NCI-H2081 (cell line): ENCODE measurements around the gene MAP7D3.
"Not testable (repeated sequence)": the region's sequence is repeated elsewhere in the genome, so short reads cannot be mapped to it uniquely, and the experiment has no call there.

Experiments
- DNase-seq, 2 experiments: peaks; one replicate each; lab custom pipeline; 2025; lab: John Stamatoyannopoulos, UW

MAP7D3 gene

DNA sequence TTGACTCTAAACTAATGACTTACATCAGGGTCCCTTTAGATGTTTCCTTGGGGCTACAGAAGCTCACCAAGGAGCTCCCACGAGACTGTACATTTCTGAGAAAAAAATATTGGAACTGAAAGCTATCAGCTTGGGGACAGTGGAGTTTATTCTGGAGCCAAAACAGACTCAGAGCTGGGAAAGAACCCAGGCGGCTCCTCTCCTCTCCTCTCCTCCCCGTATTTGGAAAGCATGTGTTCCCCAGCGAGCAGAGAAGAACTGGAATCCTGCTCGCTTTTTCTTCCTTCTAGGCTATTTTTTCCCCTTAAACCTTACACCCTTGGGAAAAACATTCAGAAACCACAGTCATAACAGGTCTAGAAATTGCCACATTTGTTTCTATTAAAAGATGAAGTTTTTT lies 4.3 kb upstream of the MAP7D3 start:
- DNase-seq, result no peak

DNA sequence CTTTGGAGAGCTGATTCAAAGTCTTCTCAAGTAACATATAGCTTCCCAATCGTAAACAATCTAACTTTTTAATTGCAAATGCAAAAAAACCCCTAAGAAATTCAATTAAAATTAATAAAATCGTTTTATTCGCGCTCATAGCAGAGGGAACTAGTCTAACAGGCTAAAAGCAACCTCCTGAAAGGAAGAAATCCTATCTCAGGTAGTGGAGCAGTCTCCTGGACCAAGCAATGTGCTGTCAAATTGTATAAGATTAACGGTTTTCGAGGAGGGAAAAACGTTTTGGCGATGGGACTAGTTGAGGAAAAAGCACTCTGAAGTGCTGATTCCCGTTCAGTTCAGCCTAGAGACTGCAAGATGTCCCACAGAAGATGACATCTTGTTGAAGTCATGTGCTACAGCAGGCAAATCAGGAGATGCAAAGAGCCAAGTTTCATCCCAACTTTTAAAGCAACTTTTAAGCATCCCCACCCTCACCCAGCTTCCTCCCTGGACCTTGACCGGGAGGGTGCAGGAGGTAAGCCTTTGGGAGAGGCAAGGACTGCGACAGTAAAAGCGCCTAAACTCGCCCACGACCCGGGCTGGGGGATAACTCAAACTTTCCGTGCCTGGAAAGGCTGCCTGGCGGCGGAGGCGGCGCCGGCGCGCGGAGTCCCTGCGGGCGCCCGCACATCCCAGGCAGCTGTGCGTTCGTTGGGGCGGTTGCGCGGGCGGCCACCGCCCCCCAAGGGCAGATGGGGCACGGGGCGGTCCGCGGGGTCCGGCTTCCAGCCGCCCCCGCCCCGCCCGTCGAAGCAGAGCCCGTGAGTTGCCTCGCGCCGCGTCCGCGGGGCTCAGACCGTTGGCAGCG lies 784 bp downstream of the MAP7D3 start:
- DNase-seq, result no peak

DNA sequence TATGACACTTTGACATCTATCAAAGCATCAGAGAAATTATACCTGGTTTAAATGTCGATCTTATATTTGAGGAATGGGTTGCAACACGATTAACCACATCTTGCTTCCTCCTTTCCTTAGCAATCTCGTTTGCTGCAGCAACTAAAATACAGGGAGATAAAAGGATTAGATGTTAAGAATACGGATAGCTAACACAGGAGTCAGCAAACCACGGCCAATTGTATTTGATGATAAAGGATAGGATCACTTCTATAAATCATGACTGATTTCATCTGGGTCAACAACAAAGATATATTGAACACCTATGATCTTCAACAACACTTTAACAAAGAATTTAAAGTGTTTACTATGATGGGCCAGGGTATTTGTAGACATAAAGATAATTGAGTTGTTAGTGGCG lies 5.0 kb downstream of the MAP7D3 start:
- no peak for DNase-seq

DNA sequence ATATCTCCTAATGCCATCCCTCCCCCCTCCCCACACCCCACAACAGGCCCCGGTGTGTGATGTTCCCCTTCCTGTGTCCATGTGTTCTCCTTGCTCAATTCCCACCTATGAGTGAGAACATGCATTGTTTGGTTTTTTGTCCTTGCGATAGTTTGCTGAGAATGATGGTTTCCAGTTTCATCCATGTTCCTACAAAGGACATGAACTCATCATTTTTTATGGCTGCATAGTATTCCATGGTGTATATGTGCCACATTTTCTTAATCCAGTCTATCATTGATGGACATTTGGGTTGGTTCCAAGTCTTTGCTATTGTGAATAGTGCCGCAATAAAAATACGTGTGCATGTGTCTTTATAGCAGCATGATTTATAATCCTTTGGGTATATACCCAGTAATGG lies 13.4 kb downstream of the MAP7D3 start:
- DNase-seq, result not testable (repeated sequence)

DNA sequence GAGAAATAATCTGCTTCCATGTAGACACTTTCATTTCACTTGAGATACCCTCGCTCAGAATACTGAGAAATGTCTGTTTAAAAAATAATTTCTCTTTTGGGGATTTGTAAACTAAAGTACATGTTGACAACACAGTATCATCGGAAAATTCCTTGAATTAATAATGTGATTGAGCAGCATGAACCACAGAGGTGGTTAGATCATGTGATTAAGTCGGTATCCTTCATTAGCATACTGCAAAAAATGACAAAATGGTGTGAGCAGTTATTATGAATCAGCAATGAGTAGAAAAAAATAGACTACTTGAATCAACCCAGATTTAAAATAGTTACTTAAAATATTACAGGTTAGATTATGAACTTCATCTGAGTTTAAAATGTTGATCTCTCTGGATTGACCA lies 14.1 kb downstream of the MAP7D3 start:
- no peak for DNase-seq

DNA sequence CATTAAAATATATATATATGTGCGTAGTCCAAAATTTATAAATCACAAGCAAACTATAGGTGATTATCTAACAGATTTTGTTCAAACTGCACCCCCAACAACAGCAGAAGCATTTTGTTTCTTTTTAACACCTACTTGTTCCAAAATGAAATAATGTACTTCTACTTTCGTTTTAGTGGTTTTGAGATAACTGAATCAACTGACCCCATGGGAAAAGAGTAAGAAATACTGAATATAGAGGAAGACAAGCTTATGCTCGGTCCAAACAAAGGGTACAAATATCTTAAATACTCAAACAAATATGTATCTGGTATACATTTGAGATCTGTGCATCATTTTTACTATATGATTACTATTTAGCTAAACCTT lies 22.4 kb downstream of the MAP7D3 start:
- no peak for DNase-seq

DNA sequence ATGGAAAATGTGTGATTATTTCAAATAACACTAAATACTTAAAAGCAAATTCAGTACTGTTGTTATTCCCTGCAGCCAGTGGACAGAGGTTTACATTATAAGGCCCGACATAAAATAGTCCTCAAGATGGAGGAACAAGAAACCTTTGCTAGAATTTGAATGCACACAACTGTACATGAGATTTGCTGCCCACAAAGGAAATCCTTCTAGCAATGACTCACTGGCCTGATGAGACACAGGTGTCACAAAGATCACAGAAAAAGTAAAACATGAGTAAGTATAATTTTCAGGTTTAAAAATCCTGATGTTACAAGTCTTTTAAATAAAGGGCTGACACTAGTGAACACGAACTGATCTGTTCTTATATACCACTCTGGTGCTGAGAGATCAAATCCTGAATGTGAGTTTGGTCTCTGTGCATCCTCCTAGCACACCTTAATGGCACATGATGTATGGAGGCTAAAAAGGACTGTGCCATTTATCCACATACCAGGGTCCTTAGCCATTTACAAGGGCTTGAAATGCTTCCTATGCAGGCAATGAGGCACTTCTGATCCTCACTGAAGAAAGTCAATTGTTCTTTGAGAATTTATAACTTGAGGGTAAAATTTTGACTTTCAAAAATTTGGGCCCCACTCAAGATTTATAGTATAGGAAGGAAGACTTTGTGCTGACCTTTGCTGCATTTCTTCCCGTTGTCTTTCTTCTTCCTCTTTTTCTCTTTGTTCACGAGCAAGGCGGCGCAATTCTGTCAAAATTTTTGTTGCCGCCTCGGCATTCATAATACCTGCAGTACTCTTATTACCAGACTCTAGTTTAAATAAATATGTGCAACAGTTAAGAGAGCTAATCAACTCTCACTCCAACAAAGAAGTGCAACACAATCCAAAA lies 23.0 kb downstream of the MAP7D3 start:
- no peak for DNase-seq

DNA sequence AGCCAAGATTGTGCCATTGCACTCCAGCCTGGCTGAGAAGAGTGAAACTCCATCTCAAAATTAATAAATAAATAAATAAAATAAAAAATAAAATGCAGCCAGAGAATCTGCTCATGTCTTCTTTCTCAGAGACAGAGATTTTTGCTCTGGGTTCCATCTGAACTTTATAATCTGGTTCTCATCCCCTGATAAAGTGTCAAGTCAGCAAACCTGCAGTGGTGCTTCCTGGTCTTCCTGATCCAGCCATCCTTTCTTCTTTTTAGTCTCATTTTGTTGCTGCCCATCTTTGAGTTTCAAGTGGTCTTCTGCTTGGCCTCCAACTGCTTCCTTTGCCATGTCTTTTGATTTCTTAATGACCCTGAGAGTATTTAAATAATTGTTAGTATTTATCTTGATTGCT lies 24.1 kb downstream of the MAP7D3 start:
- DNase-seq, result no peak

DNA sequence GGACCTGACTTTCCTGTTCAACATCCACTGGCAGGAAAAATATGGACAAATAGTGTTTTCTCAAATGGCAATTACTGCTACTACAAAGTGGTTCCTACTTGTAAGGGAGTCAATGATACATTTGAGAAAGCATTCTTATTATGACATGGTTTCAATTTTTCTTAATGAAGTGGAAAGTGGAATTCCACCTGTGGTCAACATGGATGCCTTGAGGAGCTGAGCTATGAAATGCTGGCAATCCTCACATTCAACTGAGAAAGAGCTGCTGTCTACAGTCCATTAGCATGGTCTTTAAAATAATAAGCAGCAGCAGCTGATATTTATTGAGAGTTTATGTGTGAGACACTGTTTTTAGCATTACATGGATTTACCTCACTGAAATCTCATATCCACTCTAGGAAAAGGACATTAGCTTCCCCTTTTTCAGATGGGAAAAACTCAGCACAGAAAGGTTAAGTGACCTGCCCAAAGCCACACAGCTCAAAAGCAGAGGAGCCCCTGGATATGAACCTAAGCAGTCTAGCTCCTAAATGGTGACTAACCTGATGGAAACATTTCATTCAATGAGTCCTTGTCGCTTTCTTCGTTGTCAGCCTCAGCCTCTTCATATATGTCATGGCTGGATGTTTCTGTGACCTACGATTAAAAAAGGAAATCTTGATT lies 29.2 kb downstream of the MAP7D3 start:
- no peak for DNase-seq

DNA sequence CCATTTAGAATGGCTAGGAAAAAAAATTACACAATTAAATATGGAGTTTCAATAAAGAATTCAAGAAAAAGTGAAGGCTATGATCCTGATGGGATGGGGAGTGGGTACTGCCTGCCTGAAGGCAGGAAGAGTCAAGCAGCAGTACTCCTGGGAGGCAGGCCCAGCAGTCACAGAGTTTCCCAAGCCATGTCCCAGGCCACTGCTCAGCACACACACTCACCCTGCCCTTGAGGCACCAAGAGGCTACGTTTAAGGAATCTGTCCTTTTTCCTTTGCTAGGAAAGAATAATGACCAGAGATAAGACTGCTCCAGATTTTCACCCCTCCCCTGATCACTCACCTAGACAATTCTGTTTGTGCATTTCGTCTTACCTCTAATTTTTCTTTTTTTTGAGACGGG lies 30.2 kb downstream of the MAP7D3 start:
- no peak for DNase-seq

DNA sequence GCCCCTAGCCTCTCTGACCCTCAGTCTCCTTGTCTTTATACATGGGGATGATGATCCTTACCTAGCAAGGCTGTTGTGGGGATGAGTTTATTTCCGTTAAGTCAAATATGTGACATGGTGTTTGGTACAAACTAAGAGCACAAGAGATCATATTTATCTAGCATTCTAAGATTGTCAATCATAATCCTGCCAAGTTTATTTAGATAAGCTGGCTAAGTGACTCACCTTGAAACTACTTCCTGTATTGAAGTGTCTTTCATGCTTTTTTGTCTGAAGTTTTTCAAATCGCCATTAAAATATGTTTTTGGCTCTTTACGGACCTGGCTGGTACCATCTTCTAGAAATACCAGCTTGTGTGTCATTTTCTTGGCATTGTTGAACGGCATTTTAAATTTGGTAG lies 30.7 kb downstream of the MAP7D3 start:
- DNase-seq, result no peak

DNA sequence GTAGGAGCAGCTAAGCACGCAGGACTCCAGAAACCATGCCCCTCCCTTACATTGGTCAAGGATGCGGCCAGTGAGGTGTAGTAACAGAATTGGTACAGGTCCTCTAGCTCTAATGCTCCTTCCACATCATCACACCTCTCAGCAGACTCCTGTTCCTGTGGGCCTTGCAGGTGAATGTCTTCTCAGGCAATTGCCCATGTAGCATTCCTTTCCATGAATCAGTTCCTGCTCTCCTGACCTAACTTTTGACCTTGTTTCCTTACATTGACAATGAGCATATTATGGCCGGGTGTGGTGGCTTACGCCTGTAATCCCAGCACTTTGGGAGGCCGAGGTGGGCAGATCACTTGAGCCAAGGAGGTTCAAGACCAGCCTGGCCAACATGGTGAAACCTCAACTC lies 31.3 kb downstream of the MAP7D3 start:
- DNase-seq, result no peak

DNA sequence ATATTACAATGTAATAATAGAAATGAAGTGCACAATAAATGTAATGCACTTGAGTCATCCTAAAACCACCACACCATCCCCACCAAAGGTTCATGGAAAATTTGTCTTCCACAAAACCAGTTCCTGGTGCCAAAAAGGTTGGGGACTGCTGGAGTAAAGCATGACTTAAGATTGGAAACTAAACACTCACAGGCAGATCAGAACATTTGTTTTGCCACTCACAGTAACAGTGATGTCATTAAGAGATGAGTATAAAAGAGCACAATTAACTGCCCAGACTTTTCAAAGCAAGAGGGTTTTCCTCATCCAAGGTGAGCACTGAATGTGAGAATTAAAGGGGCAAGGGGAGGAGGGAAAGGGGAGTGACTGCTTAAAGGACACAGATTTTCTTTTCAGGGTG lies 35.6 kb downstream of the MAP7D3 start:
- no peak for DNase-seq

DNA sequence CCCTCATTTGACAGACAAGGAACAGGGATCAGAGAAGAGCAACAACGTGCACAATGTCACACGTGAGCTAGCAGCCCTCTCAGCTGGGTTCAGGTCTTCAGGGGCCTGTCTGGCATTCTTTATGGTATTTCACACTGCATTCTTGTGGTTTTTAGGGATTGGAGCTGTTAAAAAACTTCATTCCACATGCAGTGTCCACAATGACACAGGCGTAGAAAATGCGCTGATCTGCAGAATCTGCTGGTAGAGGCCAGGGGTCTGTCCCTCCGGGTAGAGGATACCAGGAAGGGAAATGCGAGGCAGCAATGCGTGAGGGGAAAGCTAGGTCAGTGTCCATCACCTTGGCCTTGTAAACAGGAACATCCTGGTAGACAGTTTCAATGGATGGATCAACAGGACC lies 36.6 kb downstream of the MAP7D3 start:
- no peak for DNase-seq

DNA sequence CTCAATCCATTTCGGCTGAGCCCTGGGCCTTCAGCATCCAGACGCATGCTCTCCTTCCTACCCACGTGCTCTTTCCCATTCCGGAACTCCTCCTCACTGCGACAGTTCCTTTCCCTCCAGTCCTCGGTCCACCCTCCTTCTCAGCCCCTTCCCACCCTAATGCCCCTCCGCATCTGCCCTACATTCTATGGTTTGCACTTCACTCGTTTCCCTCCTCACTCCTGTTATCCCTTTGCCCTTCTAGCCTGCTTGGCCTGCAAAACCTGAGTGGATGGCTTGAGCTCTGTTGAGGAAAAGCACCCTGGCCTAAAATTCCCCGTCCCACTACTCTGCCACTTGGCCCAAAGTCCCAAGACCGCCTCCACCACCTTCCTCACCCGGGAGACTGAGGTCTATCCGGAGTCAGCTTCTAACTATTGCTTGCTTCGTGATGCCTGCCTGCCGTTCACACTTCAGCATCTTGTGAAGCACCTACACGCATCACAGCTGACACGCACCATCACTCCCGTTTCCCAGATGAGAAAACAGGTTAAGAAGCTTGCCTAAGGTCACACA lies 38.6 kb downstream of the MAP7D3 start:
- no peak for DNase-seq

DNA sequence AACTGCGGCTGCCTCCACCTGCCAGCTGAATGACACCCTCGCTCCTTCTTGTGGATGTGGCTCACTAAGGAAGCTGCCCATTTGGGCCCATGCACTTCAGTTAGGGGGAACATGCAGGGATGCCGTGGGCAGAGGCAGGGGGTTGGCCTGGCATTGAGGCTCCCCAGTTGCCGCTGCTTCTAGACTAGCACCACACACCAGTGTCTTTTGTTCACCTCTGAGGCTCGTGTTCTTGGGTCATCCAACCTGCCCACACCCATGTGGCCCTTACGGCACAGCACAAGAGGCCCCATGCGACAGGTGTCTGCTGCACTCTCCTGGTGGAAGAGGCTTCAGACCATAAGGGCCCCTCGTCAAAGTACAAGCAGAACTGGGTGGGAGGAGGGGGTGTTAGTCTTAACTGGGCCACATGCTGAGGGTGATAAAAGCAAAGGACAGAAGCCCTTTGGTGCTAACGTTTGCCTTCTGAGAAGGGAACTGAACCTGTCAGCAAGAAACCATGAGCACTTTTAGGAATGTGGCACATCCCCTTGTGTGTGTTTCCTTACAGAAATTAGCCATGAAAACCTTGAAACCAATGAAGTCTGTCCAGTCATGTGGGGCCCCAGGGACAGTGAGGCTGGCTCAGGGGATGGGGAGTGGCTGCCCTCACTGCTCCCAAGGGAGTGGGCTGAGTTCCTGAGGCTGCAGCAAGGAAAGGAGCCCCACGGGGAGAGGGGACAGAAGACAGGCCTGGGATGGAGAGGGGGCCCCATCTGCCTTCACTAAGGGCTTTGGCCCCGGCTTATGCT lies 39.2 kb downstream of the MAP7D3 start:
- DNase-seq, result no peak

DNA sequence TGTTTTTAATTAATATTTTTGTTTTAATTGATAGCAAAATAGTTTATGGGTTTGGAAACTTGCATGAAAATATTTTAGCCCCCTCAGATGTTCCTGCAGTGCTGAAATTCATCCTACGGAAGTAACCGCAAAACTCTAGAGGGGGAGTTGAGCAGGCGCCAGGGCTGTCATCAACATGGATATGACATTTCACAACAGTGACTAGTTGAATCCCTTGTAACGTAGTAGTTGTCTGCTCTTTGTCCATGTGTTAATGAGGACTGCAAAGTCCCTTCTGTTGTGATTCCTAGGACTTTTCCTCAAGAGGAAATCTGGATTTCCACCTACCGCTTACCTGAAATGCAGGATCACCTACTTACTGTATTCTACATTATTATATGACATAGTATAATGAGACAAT lies 40.4 kb downstream of the MAP7D3 start:
- no peak for DNase-seq

DNA sequence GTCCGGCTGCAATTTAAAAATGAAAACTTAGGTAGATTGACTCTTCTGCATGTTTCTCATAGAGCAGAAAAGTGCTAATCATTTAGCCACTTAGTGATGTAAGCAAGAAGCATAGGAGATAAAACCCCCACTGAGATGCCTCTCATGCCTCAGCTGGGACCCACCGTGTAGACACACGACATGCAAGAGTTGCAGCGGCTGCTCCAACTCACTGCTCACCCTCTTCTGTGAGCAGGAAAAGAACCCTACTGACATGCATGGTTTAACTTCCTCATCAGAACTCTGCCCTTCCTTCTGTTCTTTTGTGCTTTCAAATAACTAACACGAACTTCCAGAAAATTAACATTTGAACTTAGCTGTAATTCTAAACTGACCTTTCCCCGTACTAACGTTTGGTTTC lies 41.0 kb downstream of the MAP7D3 start:
- no peak for DNase-seq

DNA sequence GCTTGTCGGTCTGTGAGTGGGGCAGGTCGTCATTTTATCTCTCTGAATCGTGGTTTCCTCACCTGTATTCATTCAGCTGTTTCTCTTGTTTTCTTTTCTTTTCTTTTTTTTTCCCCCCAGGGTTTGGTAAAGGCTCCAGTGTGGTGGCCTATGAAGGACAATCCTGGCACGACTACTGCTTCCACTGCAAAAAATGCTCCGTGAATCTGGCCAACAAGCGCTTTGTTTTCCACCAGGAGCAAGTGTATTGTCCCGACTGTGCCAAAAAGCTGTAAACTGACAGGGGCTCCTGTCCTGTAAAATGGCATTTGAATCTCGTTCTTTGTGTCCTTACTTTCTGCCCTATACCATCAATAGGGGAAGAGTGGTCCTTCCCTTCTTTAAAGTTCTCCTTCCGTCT lies 41.4 kb downstream of the MAP7D3 start:
- DNase-seq, result no peak

DNA sequence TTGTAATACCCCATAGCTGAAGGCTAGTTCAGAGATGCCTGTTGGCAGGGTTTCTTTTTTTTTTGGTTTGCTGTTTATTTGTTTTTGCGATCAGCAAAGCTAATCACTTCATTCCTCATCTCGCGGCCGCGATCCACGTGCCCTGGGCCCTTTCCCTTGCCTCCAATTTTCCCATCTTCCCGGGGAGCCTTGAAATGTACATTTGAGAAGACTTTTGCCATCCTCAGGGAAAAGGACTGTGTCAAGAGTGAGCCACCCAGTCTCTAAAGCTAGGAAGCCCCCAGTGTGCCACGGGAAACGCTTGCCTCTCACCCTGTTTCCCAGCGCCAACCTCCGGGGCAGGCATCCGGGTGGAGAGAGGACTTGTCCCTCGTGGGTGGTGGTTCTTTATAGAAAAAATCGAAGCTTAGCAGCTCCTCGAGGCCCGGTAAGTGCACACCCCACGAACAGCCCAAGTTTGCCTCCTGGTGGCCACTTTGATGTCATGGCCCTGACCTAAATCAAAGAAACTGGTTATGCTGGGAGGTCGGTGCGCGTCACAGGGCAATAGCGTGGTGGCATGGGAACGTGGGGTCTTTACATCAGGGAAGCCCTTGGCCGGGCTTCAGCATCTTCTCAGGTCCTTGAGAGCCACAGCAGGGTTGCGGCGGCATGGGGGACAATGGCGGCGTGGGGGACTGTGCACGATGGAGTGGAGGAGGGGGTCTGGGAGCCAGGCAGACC lies 42.0 kb downstream of the MAP7D3 start:
- no peak for DNase-seq

DNA sequence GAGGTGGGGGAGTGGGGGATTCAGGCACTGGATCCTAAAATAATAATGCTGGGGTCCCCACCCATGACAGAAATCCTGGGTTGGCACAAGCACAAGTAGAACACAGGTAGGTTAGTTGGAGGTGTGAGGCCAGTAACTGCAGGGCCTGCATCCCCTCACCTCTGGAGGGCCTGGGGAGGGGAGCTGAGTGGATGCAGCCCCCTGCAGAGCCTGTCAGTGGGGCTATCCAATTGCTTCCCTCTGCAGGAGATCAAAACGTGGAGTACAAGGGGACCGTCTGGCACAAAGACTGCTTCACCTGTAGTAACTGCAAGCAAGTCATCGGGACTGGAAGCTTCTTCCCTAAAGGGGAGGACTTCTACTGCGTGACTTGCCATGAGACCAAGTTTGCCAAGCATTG lies 43.7 kb downstream of the MAP7D3 start:
- DNase-seq, result no peak
